Heart left ventricle (tissue), 16 donors: ENCODE results near the gene PEAK1. TPM values are rescaled to one million over a fixed set of nuclear protein-coding genes. Genes with fewer than 3 reads are reported as not detected.
A peak's percentile ranks its signal among the peaks of the same experiment; 100 is the strongest.

ENCODE experiments used
- ATAC-seq, 4 donors: fragments of 200-7000 bp; cut with Tn5 transposase; one replicate each; pipeline ENCODE4 v1.9.1; 2020 to 2022; ENCODE audit warnings: moderate library complexity in 4 of 4, mild to moderate bottlenecking in 3 of 4, moderate number of reproducible peaks in 1 of 4
- DNase-seq, 5 donors: peaks; one replicate each; pipeline ENCODE4 v3.0.0-alpha.2; 2020
- H3K27ac ChIP-seq, 12 donors: fragments of 200-600 bp; sonication (generic) in 4 of 12; one replicate each; pipeline versions ENCODE4 v1.5.0 to v1.8.0; 2016 to 2022; ENCODE audit warnings: mild to moderate bottlenecking in 2 of 12
- H3K27me3 ChIP-seq, 9 donors: fragments of 200-600 bp; sonication (generic) in 2 of 9; one replicate each; pipeline versions ENCODE4 v1.5.1 to v1.8.0; 2016 to 2022; ENCODE audit warnings: mild to moderate bottlenecking in 3 of 9
- H3K36me3 ChIP-seq, 9 donors: fragments of 200-600 bp; sonication (generic) in 2 of 9; one replicate each; pipeline versions ENCODE4 v1.5.0 to v1.8.0; 2018 to 2022; ENCODE audit warnings: mild to moderate bottlenecking in 2 of 9
- H3K4me1 ChIP-seq, 12 donors: fragments of 200-600 bp; sonication (generic) in 4 of 12; one replicate each; pipeline versions ENCODE4 v1.5.0 to v1.8.0; 2016 to 2022; ENCODE audit warnings: mild to moderate bottlenecking in 3 of 12
- H3K4me3 ChIP-seq, 12 donors: fragments of 200-600 bp; sonication (generic) in 4 of 12; one replicate each; pipeline versions ENCODE4 v1.5.0 to v1.8.0; 2017 to 2022; ENCODE audit warnings: mild to moderate bottlenecking in 9 of 12, moderate library complexity in 4 of 12
- H3K9me3 ChIP-seq, 12 donors: fragments of 200-600 bp; sonication (generic) in 4 of 12; one replicate each; pipeline versions ENCODE4 v1.5.0 to v1.8.0; 2016 to 2022; ENCODE audit warnings: mild to moderate bottlenecking in 1 of 12
- CTCF ChIP-seq, 12 donors: fragments of 200-600 bp; sonication (generic) in 4 of 12; IDR thresholded peaks; one replicate each; pipeline versions ENCODE4 v1.5.0 to v1.8.0; 2018 to 2022; ENCODE audit warnings: antibody characterized with exemption in 12 of 12, mild to moderate bottlenecking in 5 of 12
- POLR2A ChIP-seq, 2 donors: fragments of 450-650 bp; IDR thresholded peaks; one replicate each; pipeline ENCODE4 v1.6.1; 2017; ENCODE audit warnings: antibody characterized with exemption in 2 of 2, mild to moderate bottlenecking in 2 of 2, moderate library complexity in 2 of 2
- WGBS, 4 donors: extraction: QIAGEN DNeasy Blood & Tissue Kit in 2 of 4; methylation state at CpG; one replicate each; pipeline versions ENCODE4 v1.1.5 to v1.1.7; 2013 to 2018; 5-methylcytosine and 5-hydroxymethylcytosine counted together
- intact Hi-C, 10 donors: fragments of 100-400 bp; cut with DNase I; formaldehyde crosslinking; loops; one replicate each; pipeline versions ENCODE4 v1.11.1 to v1.14.2; 2022
- polyA plus RNA-seq, 2 donors: library from polyadenylated mRNA; stranded (reverse); fragments of 200-250 nt; gene quantifications; one replicate each; pipeline ENCODE4 v1.2.3, GENCODE V29; 2013
- total RNA-seq, 9 donors: library from RNA; depleted of rRNA in 2 of 9; stranded (reverse); fragments of >200 nt in 2 of 9; fragmentation: NEBNext Ultra II Directional in 3 of 9; extraction: Animal tissue kit (Norgen Biotek cat#: 25700) in 3 of 9; gene quantifications; one replicate each; pipeline versions ENCODE4 v1.1.0 to v1.2.4, GENCODE V29; 2016 to 2023
- donor health status: ischemic (EF 13 %, LVEDD 7.1; RV severe dilation, severe dysfunction).
- donor health status: healthy with polysubstance abuse.
- donor health status: DM: no; HTN: yes; CAD: no.
- donor health status: DM: no; HTN: no; CAD: no.
- donor health status: ischemic (EF 25% LVEDD 6.9; RV normal size, moderate dysfunction).
- donor health status: ischemic (EF 25% LVEDD 5.7; RV mildly dilated, moderate dysfunction).
- donor health status: healthy.
- donor health status: DM: yes; HTN: yes; CAD: no.
- donor health status: ischemic (EF 35%, LVEDD 5.7; RV mildly dilated, moderate dysfunction).
- donor health status: nonischemic (EF 11% LVEDD 7.7; RV severe dilation, severe dysfunction).
- donor health status: DM: yes; HTN: yes; CAD: no.
- donor health status: PGD.
- donor health status: ischemic (EF 29% LVEDD 5.4; RV normal size, mild dysfunction).
- donor health status: nonischemic (EF 23%, LVEDD 6.1; RV moderate dilation, normal function).

The PEAK1 gene
- total and polyA plus RNA-seq, 11 donors, result 12.8 to 139 (median 86.3) TPM

- H3K4me3 ChIP-seq, result no peak overlapping the region
- ATAC-seq (no peak), DNase-seq (no peak)
- intact Hi-C loops, result no loop called here
- H3K36me3 ChIP-seq, result peaks cover 0 to 20% (median 16%) of the 10 kb centered on the region in 9 donors
- H3K27me3 ChIP-seq, result no peaks in the 10 kb centered on the region
- no peak overlapping the region for H3K27ac ChIP-seq
- peaks cover 0 to 12% (median 2%) of the 10 kb centered on the region in 12 donors for H3K4me1 ChIP-seq
- H3K9me3 ChIP-seq, result peaks cover 0 to 15% (median 4%) of the 10 kb centered on the region in 12 donors
- TF ChIP-seq CTCF (IDR thresholded peaks at IDR 0.05), result no peak
- TF ChIP-seq POLR2A (IDR thresholded peaks at IDR 0.05), result no peak
These were observed 223.5 kb downstream of the PEAK1 start for GRCh38 chr15:77196381-77196780.

- DNase-seq (no peak), ATAC-seq (no peak)
- Histone ChIP-seq H3K27ac (no peak overlapping the region), H3K4me3 (no peak overlapping the region), H3K27me3 (no peaks in the 10 kb centered on the region), H3K4me1 (peaks cover 0 to 20% (median 3%) of the 10 kb centered on the region in 12 donors), H3K9me3 (peaks cover 0 to 15% (median 4%) of the 10 kb centered on the region in 12 donors), H3K36me3 (peaks cover 0 to 20% (median 16%) of the 10 kb centered on the region in 9 donors)
- no peak for TF ChIP-seq CTCF (IDR thresholded peaks at IDR 0.05)
- no peak for TF ChIP-seq POLR2A (IDR thresholded peaks at IDR 0.05)
- WGBS, 4 donors, result 92 to 100% (median 96%) methylated on average over 3 of the region's 3 CpGs
- intact Hi-C loops, result no loop called here
These were observed 224.3 kb downstream of the PEAK1 start for GRCh38 chr15:77195586-77195985.

GRCh38 chr15:77192451-77192850 is 227.5 kb downstream of the PEAK1 start:
- Histone ChIP-seq H3K4me1 (peaks cover 0 to 48% (median 28%) of the 10 kb centered on the region in 12 donors), H3K27ac (peak overlapping the region in 1 of 12 donors; percentile 14), H3K4me3 (no peak overlapping the region), H3K27me3 (no peaks in the 10 kb centered on the region), H3K36me3 (no peaks in the 10 kb centered on the region), H3K9me3 (no peaks in the 10 kb centered on the region)
- TF ChIP-seq CTCF (IDR thresholded peaks at IDR 0.05) (no peak), POLR2A (IDR thresholded peaks at IDR 0.05) (no peak)
- intact Hi-C loops, result loop anchor here in 1 of 10 donors (5.0 kb wide), 1 partner anchor 225 kb away; no protein-coding TSS in a partner anchor
- DNase-seq, result no peak
- ATAC-seq, result no peak
- 49 to 60% (median 58%) methylated on average over 4 of the region's 4 CpGs for WGBS, 4 donors

GRCh38 chr15:77191230-77191834 is 228.6 kb downstream of the PEAK1 start:
- Histone ChIP-seq H3K36me3 (no peaks in the 10 kb centered on the region), H3K4me3 (no peak overlapping the region), H3K27me3 (no peaks in the 10 kb centered on the region), H3K9me3 (no peaks in the 10 kb centered on the region), H3K27ac (peak overlapping the region in 2 of 12 donors; percentile 6 to 42), H3K4me1 (peaks cover 0 to 60% (median 39%) of the 10 kb centered on the region in 12 donors)
- intact Hi-C loops, result loop anchor here in 1 of 10 donors (5.0 kb wide), 1 partner anchor 226 kb away; no protein-coding TSS in a partner anchor
- no peak for DNase-seq
- TF ChIP-seq CTCF (IDR thresholded peaks at IDR 0.05) (no peak), POLR2A (IDR thresholded peaks at IDR 0.05) (no peak)
- no peak for ATAC-seq
- WGBS, 4 donors, result 94 to 98% (median 96%) methylated on average over 2 of the region's 2 CpGs
